HepG2 (cell line): Measurements from ENCODE around the gene PDIK1L. TPM values are rescaled to one million over a fixed set of nuclear protein-coding genes. Genes with fewer than 3 reads are reported as not detected.

ENCODE experiments used
- CHD2 ChIP-seq: IDR thresholded peaks from 2 replicates; pipeline ENCODE4 v1.6.1; 2011; ENCODE audit warnings: low read depth, low read length, improper control_type of control experiment
- HES4 ChIP-seq: sonication (generic); formaldehyde crosslinking; IDR thresholded peaks from 2 replicates; pipeline ENCODE4 v1.9.0; 2021; ENCODE audit warnings: mild to moderate bottlenecking, missing genetic modification reagents, borderline replicate concordance
- MAZ ChIP-seq, 2 experiments: sonication (generic) in 1 of 2; formaldehyde crosslinking in 1 of 2; IDR thresholded peaks; 2 replicates each; pipeline versions ENCODE4 v1.5.0 to v1.6.1; 2012 to 2020; ENCODE audit warnings: low read depth in 2 of 2, mild to moderate bottlenecking in 2 of 2, borderline replicate concordance in 1 of 2, improper control_type of control experiment in 1 of 2, low read length in 1 of 2, missing genetic modification reagents in 1 of 2, moderate library complexity in 1 of 2
- PITX1 ChIP-seq: sonication (generic); formaldehyde crosslinking; IDR thresholded peaks from 2 replicates; pipeline ENCODE4 v1.5.1; 2020; ENCODE audit warnings: mild to moderate bottlenecking, missing genetic modification reagents
- TBX3 ChIP-seq: fragments of 450-650 bp; IDR thresholded peaks from 2 replicates; pipeline ENCODE4 v1.6.1; 2017; ENCODE audit warnings: antibody characterized with exemption, mild to moderate bottlenecking, inconsistent platforms, borderline replicate concordance
- ZBTB4 ChIP-seq: sonication (generic); formaldehyde crosslinking; IDR thresholded peaks from 2 replicates; pipeline ENCODE4 v1.4.0; 2020; ENCODE audit warnings: missing genetic modification reagents, mild to moderate bottlenecking, borderline replicate concordance
- ZBTB43 ChIP-seq: sonication (generic); formaldehyde crosslinking; conservative IDR thresholded peaks from 2 replicates; pipeline ENCODE4 v1.4.0; 2020; ENCODE audit warnings: missing genetic modification reagents
- ZFP82 ChIP-seq: sonication (generic); formaldehyde crosslinking; IDR thresholded peaks from 2 replicates; pipeline ENCODE4 v1.5.1; 2020; ENCODE audit warnings: mild to moderate bottlenecking, missing genetic modification reagents, borderline replicate concordance
- ZFX ChIP-seq: sonication (generic); formaldehyde crosslinking; IDR thresholded peaks from 2 replicates; pipeline ENCODE4 v1.4.0; 2020; ENCODE audit warnings: mild to moderate bottlenecking, low read depth, missing genetic modification reagents, moderate library complexity
- ZNF230 ChIP-seq: sonication (generic); formaldehyde crosslinking; IDR thresholded peaks from 2 replicates; pipeline ENCODE4 v1.4.0; 2020; ENCODE audit warnings: mild to moderate bottlenecking, missing genetic modification reagents
- ZNF761 ChIP-seq: sonication (generic); formaldehyde crosslinking; conservative IDR thresholded peaks from 2 replicates; pipeline ENCODE4 v1.4.0; 2020; ENCODE audit warnings: mild to moderate bottlenecking, missing genetic modification reagents
- ZNF770 ChIP-seq: sonication (generic); formaldehyde crosslinking; IDR thresholded peaks from 2 replicates; pipeline ENCODE4 v1.5.0; 2020; ENCODE audit warnings: mild to moderate bottlenecking, missing genetic modification reagents
- polyA plus RNA-seq, 8 experiments: library from polyadenylated mRNA; depleted of rRNA in 3 of 8; stranded (reverse) in 7 of 8; unstranded in 1 of 8; fragments of >200 nt; fragmentation: Illumina TruSeq in 4 of 8; extraction: Trizol in 4 of 8; gene quantifications; 2 replicates each; pipeline versions ENCODE4 v1.2.1 to v1.2.3, GENCODE V29; 2011 to 2016; ENCODE audit warnings: low read depth in 4 of 8, missing spikeins in 1 of 8, mixed read lengths in 1 of 8; ENCODE audit not compliant: insufficient read depth in 1 of 8
- total RNA-seq, 5 experiments: library from RNA; depleted of rRNA; stranded (reverse); fragments of >200 nt; fragmentation: Illumina TruSeq; extraction: Trizol; gene quantifications; 2 replicates each; pipeline ENCODE4 v1.2.3, GENCODE V29; 2016; ENCODE audit warnings: low read depth in 1 of 5

PDIK1L gene
- total and polyA plus RNA-seq, 2 of the 13 experiments (the other 11 are each of a cell fraction or from before 2014, with no cell fraction given), result 1.9 to 4.6 TPM

GRCh38 chr1:26164036-26164860, 52.6 kb downstream of the PDIK1L start (continued):
- TF ChIP-seq ZBTB4 (CRISPR knock-in tag) (no peak), ZBTB43 (CRISPR knock-in tag) (no peak), ZFP82 (CRISPR knock-in tag) (no peak), PITX1 (CRISPR knock-in tag) (0 out of 2 replicates have a peak, but pooled peaks have one; percentile 28), ZNF770 (CRISPR knock-in tag) (peak; percentile 69; the same call in 1 of the 2 replicates), ZFX (peak; percentile 64), TBX3 (no peak), CHD2 (no peak), HES4 (CRISPR knock-in tag) (no peak), ZNF230 (CRISPR knock-in tag) (no peak), ZNF761 (peak; percentile 56; the same call in 1 of the 2 replicates), MAZ (IDR thresholded peaks at IDR 0.05; ENCODE audit: borderline replicate concordance, low read depth, low read length) (no peak), MAZ (CRISPR knock-in tag; IDR thresholded peaks at IDR 0.05; ENCODE audit: low read depth) (peak; percentile 65; the same call in 1 of the 2 replicates)
